WTC11 (cell line): ENCODE data around the gene CSK. TPM values are rescaled to one million over a fixed set of nuclear protein-coding genes. Genes with fewer than 3 reads are reported as not detected.

Experiments
- FOXK1 ChIP-seq: sonication (generic); formaldehyde crosslinking; IDR thresholded peaks from 2 replicates; pipeline ENCODE4 v1.8.0; 2022; ENCODE audit warnings: mild to moderate bottlenecking, moderate library complexity, missing genetic modification reagents
- KAT7 ChIP-seq: sonication (generic); formaldehyde crosslinking; IDR thresholded peaks from 2 replicates; pipeline ENCODE4 v1.8.1; 2023; ENCODE audit warnings: missing genetic modification reagents, mild to moderate bottlenecking, borderline replicate concordance
- PRRX2 ChIP-seq: fragments of 250-450 bp; sonication (Bioruptor Pico); IDR thresholded peaks from 2 replicates; pipeline ENCODE4 v1.8.0; 2021; ENCODE audit warnings: mild to moderate bottlenecking
- TP53 ChIP-seq: sonication (generic); formaldehyde crosslinking; IDR thresholded peaks from 2 replicates; pipeline ENCODE4 v1.8.1; 2023; ENCODE audit warnings: mild to moderate bottlenecking, missing genetic modification reagents
- microRNA-seq: library from miRNA; unstranded; fragments of <30 nt; microRNA quantifications from one replicate; pipeline ENCODE4 v1.2.0, GENCODE V29; 2022; ENCODE audit warnings: borderline number of aligned reads
- total RNA-seq: library from RNA; stranded (reverse); gene quantifications from 3 replicates; pipeline ENCODE4 v1.2.3, GENCODE V29; 2021
- TF ChIP-seq, protein P1 (sequence below): sonication (generic); formaldehyde crosslinking; IDR thresholded peaks from 2 replicates; pipeline ENCODE4 v1.8.1; 2022; ENCODE audit warnings: mild to moderate bottlenecking, missing genetic modification reagents, moderate library complexity, borderline replicate concordance
- TF ChIP-seq, protein P2 (sequence below): sonication (generic); formaldehyde crosslinking; IDR thresholded peaks from 2 replicates; pipeline ENCODE4 v1.8.1; 2022; ENCODE audit warnings: mild to moderate bottlenecking, moderate library complexity, missing genetic modification reagents

The CSK gene
- total RNA-seq, 1 experiment from 2014 or later: 55.1 TPM

DNA sequence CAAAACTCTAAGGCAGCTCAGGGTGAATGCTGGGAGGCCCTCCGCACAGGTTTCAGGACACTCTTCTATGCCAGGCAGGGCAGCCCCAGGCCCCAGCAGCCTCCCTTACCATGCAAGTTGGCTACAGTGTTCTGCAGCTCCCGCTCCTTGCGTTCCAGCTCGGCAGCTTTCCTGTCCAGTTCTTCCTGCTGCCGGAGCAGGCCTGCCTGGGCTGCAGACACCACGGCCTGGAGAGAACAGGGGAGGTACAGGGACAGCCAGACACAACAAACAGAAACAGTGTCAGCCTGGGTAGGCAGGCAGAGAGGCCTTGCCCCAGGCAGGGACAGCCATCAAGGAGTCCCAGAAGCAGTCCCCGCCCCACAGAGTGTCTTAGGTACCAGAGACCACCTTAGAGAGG, 70.1 kb downstream of the CSK start (continued):
- TF ChIP-seq, protein P1, sequence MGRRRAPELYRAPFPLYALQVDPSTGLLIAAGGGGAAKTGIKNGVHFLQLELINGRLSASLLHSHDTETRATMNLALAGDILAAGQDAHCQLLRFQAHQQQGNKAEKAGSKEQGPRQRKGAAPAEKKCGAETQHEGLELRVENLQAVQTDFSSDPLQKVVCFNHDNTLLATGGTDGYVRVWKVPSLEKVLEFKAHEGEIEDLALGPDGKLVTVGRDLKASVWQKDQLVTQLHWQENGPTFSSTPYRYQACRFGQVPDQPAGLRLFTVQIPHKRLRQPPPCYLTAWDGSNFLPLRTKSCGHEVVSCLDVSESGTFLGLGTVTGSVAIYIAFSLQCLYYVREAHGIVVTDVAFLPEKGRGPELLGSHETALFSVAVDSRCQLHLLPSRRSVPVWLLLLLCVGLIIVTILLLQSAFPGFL: no peak
- TF ChIP-seq FOXK1 (CRISPR knock-in tag): no peak
- TF ChIP-seq PRRX2 (CRISPR knock-in tag): no peak
- no peak for TF ChIP-seq KAT7 (CRISPR knock-in tag)
- TF ChIP-seq TP53 (CRISPR knock-in tag): no peak
- TF ChIP-seq, protein P2, sequence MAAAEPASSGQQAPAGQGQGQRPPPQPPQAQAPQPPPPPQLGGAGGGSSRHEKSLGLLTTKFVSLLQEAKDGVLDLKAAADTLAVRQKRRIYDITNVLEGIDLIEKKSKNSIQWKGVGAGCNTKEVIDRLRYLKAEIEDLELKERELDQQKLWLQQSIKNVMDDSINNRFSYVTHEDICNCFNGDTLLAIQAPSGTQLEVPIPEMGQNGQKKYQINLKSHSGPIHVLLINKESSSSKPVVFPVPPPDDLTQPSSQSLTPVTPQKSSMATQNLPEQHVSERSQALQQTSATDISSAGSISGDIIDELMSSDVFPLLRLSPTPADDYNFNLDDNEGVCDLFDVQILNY (CRISPR knock-in tag): no peak

Small RNAs within 50 kb of the gene (microRNA-seq; reads per million reads assigned to microRNA genes)
- not detected for gene MIR4513
- 1.4 reads per million for gene MIR6882

Other genes starting within 250 kb of the CSK start
- 122 to 133 TPM (median 124 TPM) in 3 replicates for gene ARID3B, start 240.9 kb upstream of the CSK start, total RNA-seq
- 45.2 to 48.1 TPM (median 46.3 TPM) in 3 replicates for gene CLK3, start 166.2 kb upstream of the CSK start, total RNA-seq
- gene EDC3, start 86.1 kb upstream of the CSK start, total RNA-seq: 45.6 to 54.7 TPM (median 50.6 TPM) in 3 replicates
- gene CYP1A1, start 56.6 kb upstream of the CSK start, total RNA-seq: 0.21 to 0.26 TPM (median 0.23 TPM) in 3 replicates
- 0.07 TPM in 1 of 3 replicates, not detected in the others for gene CYP1A2, start 33.2 kb upstream of the CSK start, total RNA-seq
- not detected in 3 replicates for gene LMAN1L, start 30.8 kb downstream of the CSK start, total RNA-seq
- 0.09 to 0.21 TPM (median 0.09 TPM) in 3 replicates for gene CPLX3, start 44.5 kb downstream of the CSK start, total RNA-seq
- gene ULK3, start 61.1 kb downstream of the CSK start, total RNA-seq: 34.4 to 38.9 TPM (median 37.4 TPM) in 3 replicates
- 38.0 to 47.0 TPM (median 39.0 TPM) in 3 replicates for gene SCAMP2, start 91.3 kb downstream of the CSK start, total RNA-seq
- 36.3 to 65.1 TPM (median 59.8 TPM) in 3 replicates for gene MPI, start 108.0 kb downstream of the CSK start, total RNA-seq
- 67.3 to 99.6 TPM (median 87.8 TPM) in 3 replicates for gene FAM219B, start 124.8 kb downstream of the CSK start, total RNA-seq
- gene COX5A, start 156.0 kb downstream of the CSK start, total RNA-seq: 336 to 355 TPM (median 354 TPM) in 3 replicates
- 28.3 to 31.3 TPM (median 29.0 TPM) in 3 replicates for gene RPP25, start 174.7 kb downstream of the CSK start, total RNA-seq
- 65.7 to 70.1 TPM (median 67.0 TPM) in 3 replicates for gene SCAMP5, start 213.5 kb downstream of the CSK start, total RNA-seq
- 25.7 to 30.1 TPM (median 27.8 TPM) in 3 replicates for gene PPCDC, start 241.5 kb downstream of the CSK start, total RNA-seq